GM21737 (cell line): ENCODE measurements around the gene AGAP9.
"Not testable (repeated sequence)": the region's sequence is repeated elsewhere in the genome, so short reads cannot be mapped to it uniquely, and the experiment has no call there.

Source experiments
- ATAC-seq: cut with Tn5 transposase; IDR thresholded peaks from one replicate; pipeline ENCODE4 v1.9.1; 2021; ENCODE audit warnings: mild to moderate bottlenecking, moderate library complexity; ENCODE audit not compliant: unreplicated experiment

Gene AGAP9

GRCh38 chr10:47489630-47490029 is 33.8 kb downstream of the AGAP9 start:
- ATAC-seq, result not testable (repeated sequence)

GRCh38 chr10:47485943-47486342 is 37.5 kb downstream of the AGAP9 start:
- ATAC-seq, result not testable (repeated sequence)

GRCh38 chr10:47484786-47485185 is 38.7 kb downstream of the AGAP9 start:
- not testable (repeated sequence) for ATAC-seq

- ATAC-seq, result not testable (repeated sequence)
These were observed 39.5 kb downstream of the AGAP9 start, which contains the start of gene ANXA8 for GRCh38 chr10:47483923-47484322. ANXA8 (minus strand) TSS chr10:47484115; CDS start chr10:47483933, 182 bp downstream.

DNA sequence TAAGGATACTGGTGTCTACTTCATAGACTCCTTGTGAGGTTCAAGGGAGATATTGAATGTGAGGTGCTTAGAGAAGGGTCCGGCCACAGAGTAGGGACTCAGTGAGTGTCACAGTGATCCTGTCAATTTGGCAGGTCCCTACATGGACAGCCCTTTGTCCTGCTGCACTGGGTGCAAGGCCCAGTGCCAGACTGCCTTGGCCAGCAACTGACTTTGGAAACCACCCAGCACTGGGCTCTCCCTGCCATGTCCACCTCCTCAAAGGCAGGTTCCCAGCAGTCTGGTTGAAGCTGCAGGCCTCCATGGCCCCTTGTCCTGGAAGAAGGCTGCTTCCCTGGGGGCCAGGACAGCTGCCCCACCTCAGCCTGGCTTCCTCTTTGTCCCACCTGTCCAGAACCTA is 41.1 kb downstream of the AGAP9 start:
- ATAC-seq, result not testable (repeated sequence)

DNA sequence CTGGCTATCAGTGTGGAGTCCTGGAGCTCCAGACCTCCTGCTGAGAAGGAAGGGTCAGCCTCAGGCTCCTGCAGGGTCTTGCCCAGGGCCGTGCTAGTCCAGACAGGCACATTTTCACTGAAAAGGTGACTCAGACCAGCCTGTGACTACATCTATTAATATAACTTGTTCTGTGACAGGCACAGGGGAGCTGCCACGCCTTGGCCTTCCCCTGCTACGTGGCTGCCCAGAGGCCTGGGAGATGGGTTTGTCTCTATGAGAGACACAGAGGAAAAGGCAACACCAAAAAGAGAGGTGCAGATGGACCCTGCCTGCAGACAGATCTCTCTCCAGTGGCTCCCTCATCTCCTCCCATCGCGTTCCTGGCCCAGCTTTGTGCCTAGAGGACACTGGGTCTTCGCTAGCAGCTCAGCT is 41.7 kb downstream of the AGAP9 start:
- not testable (repeated sequence) for ATAC-seq

DNA sequence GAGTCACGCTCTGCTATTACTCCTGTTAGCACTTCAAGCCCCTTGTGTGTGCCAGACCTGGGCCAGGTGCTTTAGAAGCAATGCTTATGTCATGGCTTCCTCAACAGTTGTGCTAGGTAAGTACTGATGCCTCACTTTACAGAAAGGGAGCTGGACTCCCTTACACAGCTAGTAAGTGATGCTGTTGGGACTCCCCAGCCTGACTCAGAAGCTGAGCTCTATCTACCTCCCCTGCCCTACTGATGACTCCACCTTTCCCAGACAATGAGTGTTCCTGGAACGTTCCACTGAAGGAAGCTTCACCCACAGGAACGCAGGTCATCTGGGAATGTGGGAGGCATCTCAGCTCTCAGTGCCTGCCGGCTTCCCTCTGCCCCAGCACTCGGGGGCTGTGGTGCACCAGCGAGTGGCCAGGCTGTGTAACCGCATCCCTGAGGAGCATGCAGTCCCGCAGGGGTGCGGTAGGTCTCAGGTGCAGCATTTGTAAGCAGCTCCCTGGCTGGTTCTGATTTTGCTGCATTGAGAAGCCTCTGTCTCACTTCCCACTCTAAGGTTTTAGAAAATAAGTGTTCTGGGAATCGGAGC is 42.2 kb downstream of the AGAP9 start:
- not testable (repeated sequence) for ATAC-seq

- ATAC-seq, result not testable (repeated sequence)
These were observed 43.3 kb downstream of the AGAP9 start for GRCh38 chr10:47480133-47480532.

DNA sequence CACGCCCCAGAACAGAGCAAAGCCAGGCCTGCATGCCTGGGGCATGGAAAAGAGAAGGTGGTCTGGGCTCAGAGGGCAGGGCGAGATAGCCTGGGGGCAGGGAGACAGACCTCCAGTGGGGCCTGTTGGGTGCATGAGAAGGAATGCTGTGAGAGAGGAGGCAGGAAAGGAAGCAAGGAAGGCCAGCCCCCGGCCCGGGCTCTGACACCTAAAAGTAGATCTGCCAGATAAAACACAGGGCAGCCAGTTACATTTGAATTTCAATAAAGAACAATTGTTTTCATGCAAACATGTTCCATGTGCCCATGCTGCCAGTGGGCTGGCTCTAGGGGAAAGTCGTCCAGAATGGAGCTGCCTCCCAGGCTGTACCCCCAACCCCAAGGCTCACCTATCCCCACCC is 45.3 kb downstream of the AGAP9 start:
- ATAC-seq, result not testable (repeated sequence)

GRCh38 chr10:47477078-47477477 is 46.4 kb downstream of the AGAP9 start:
- ATAC-seq, result not testable (repeated sequence)

DNA sequence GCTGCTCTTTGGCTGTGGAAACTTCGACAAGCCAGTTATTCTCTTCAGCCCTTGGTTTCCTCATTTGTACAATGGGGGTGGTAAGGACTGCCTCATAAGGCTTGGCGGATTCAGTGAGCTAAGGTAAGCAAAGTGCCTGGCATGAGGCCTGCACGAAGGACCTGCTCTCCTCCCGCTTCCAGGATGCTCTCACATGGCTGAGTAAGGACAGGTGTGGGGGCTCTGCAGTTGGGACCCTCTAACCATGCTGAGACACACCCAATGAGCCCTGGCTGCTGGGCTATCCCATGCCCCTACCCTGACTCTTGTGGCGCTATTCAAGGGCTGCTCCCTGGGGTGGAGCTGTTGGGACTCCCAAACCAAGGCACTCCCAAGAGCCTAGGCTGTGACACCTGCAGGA is 48.3 kb downstream of the AGAP9 start:
- ATAC-seq, result not testable (repeated sequence)

GRCh38 chr10:47473516-47473915 is 49.9 kb downstream of the AGAP9 start:
- not testable (repeated sequence) for ATAC-seq

- ATAC-seq, result peak; percentile 64
These were observed 50.8 kb downstream of the AGAP9 start for GRCh38 chr10:47472647-47473046.

GRCh38 chr10:47472072-47472471 is 51.4 kb downstream of the AGAP9 start:
- not testable (repeated sequence) for ATAC-seq

DNA sequence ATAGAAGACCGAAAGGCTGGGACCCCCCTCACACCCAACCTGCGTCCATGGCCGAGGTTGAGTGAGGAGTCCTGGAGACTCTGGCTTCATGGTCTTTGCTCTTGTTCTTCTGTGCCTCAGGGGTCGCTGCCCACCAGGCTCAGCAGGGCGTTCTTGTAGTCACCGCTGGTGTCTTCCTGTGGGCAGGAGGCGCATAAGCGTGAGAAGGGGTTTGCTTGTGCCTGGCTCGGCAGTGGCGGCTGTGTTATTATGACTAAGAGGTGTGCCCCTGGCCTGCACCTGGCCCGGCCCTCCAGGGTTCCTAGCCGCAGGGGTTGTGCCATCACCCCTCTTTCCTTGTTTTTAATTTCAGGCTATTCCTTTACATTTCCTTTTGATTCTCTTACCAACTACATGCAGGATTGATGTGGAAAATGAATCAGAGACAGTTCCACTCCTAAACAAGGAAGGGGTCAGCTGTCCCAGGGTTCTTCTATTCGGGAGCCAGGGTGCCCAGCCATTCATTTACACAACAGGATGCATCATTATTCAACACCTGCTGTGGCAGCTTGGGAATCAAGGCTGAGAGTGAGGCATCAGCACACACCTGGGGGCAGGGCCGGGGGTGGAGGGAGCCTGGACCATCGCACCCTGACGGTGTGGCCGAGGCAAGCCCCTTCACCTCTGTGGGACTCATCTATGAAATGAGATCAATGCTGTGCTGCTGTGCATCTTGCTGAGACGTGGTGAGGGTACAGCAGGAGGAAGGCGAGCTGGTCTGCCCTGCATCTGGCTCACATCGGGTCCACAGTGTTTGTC is 54.5 kb downstream of the AGAP9 start:
- not testable (repeated sequence) for ATAC-seq

- not testable (repeated sequence) for ATAC-seq
These were observed 55.5 kb downstream of the AGAP9 start for GRCh38 chr10:47467957-47468356.

GRCh38 chr10:47467458-47467857 is 56.0 kb downstream of the AGAP9 start:
- not testable (repeated sequence) for ATAC-seq

DNA sequence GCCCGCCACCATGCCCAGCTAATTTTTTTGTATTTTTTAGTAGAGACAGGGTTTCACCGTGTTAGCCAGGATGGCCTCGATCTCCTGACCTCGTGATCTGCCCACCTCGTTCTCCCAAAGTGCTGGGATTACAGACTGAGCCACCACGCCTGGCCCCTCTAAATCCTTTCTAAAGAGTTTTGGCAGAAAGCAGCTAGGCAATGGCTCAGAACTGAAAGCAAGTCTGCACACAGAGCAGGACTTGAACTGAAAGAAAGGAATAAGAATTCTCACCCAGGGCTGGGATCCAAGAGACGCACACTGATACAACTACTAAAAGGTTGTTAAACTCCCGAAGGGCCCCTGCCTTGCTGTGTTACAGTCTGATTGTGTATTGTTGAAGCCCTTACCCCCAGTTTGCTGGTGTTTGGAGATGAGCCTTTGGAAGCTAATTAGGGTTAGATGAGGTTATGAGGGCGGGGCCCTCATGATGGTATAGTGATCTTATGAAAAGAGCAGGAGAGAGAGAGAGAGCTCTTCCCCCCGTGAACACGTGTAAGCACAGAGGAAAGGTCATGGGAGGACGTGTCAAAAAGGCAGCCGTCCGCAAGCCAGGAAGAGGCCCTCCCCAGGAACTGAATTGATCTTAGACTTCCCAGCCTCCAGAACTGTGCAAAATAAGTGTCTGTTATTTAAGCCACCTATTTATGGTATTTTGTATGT is 58.1 kb downstream of the AGAP9 start:
- ATAC-seq, result not testable (repeated sequence)

DNA sequence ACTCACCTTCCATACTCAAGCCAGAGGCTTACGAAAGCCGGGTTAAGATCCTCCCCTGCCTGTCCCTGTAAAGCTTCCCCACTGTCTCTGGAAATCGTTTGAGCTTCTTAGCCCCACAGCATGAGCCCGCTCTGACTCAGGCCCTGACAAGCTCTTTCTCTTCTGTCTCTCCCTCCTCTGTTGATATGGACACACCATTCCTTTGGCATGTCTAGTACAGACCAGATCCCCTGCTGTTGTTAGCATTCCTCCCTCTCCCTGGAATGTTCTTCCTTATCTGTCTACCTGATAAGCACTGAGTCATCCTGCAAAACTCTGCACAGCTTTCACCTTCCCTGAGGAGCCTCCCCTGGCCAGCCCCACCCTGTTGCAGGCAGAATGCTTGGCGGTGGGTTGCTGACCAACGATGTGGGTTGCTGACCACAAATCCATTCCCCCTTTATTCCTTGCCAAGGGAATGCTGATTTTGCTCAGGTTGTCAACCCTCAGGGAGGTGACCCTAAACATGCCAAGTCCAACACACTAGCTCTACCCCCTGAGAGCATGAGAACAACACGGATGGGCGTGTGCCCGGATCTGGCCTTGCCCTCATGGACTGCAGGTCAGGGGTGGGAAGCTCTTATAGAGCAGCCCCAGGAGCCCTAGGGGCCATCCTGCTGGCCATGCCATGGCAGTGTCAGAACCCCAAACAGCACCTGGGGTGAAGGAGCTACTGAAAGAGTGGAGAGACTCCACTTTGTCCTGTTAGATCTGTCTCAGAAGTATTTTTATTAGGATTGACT is 60.7 kb downstream of the AGAP9 start:
- ATAC-seq, result not testable (repeated sequence)

DNA sequence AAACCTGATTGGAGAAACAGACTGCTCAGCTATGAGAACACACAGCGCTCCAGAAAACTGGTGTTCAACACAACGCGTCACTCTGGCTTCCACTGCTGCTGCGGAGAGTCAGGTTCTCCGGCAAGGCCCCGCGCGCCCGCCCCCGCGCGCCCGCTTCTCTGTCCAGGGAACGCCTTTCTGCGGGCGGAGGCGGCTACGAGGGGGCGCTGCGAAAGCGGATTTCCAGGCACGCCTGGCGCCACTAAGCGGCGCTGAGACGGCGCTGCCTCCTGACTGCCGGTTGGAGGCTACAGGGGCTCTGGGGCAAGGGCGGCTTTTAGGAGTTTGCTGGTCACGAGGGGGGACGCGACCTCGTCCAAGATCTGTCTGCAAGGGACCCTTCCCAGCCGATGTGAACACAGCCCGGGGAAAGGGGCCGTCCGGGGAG is 62.2 kb downstream of the AGAP9 start:
- ATAC-seq, result not testable (repeated sequence)
